ENCODE results near the gene MAZ. TPM values are rescaled to one million over a fixed set of nuclear protein-coding genes. Genes with fewer than 3 reads are reported as not detected.

MAZ gene
- total RNA-seq, 1 donor from 2014 or later = 247 TPM

DNA sequence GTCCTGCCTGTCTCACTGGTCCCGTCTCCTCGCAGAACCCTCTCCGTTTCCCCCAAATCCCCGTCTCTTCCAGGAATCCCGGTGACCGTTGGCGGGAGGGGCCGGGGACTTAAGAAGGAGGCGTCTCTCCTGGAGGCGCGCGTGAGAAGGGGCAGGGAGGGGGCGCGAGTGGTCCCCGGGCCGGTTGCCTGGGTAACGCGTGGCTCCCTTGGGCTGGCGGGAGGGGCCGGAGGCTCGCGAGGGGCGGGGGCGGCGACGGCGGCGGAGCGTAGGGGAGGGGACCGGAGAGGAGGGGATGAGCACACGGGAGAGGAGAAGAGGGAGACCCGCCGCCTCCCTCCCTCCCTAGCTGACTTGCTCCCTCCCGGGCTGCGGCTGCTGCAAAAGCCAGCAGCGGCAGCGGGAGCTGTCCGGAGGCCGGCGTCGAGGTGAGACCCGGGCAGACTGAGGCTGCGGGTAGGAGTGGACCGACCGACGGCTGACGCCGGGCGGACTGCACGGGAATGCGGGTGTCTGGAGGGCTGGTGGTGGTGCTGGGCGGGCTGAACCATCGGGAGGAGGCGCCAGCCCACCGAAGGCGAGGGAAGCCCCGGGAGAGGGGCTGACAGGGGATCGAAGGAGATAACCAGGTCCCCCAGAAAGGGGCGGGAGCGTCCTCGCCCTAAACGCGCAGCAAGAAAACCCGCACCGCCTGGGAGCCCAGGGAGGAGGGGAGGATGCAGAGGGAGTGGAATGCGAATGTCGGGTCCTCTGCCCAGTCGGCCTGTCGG is 5.8 kb downstream of the MAZ start, which contains the start of gene PRRT2:
Gene PRRT2, plus strand, starts transcription at position 298 of the 770 bp plus-strand sequence. CDS start 862 bp downstream, outside the sequence.
- Mint-ChIP-seq H3K9me3 (ENCODE audit: unreplicated experiment) (no peaks in the 10 kb centered on the region), H3K27me3 (ENCODE audit: low read depth, unreplicated experiment) (no peaks in the 10 kb centered on the region), H3K36me3 (ENCODE audit: low read depth, unreplicated experiment) (peaks cover 9% of the 10 kb centered on the region), H3K4me3 (ENCODE audit: unreplicated experiment) (peak within 1 kb of the TSS; percentile 83), H3K27ac (ENCODE audit: unreplicated experiment) (peak within 1 kb of the TSS; percentile 93), H3K4me1 (ENCODE audit: low read depth, unreplicated experiment) (peaks cover 37% of the 10 kb centered on the region)
- Histone ChIP-seq H2AFZ (ENCODE audit: low read depth, low read length) (peak within 1 kb of the TSS; percentile 54), H3K36me3 (ENCODE audit: insufficient read depth, low read length) (no peaks in the 10 kb centered on the region), H3K79me2 (ENCODE audit: insufficient read depth, low read length) (peaks cover 44% of the 10 kb centered on the region), H3K9ac (ENCODE audit: low read length) (peak within 1 kb of the TSS; percentile 84), H3K27me3 (ENCODE audit: insufficient read depth, low read length) (no peaks in the 10 kb centered on the region), H3K27ac (ENCODE audit: low read depth, low read length) (peak within 1 kb of the TSS; percentile 64), H4K20me1 (ENCODE audit: insufficient read depth, low read length) (peaks cover 34% of the 10 kb centered on the region), H3K4me1 (ENCODE audit: insufficient read depth, low read length) (peaks cover 37% of the 10 kb centered on the region), H3K4me3 (ENCODE audit: insufficient read depth, low read depth, low read length) (peak within 1 kb of the TSS; percentile 59), H3K9me3 (ENCODE audit: insufficient read depth, low read depth, low read length) (no peaks in the 10 kb centered on the region), H3K4me2 (ENCODE audit: low read length) (peak within 1 kb of the TSS; percentile 93)
- DNase-seq (ENCODE audit: low read depth) (no peak), FAIRE-seq (no peak)
- TF ChIP-seq EZH2 (IDR thresholded peaks at IDR 0.05; ENCODE audit: insufficient read depth, low read length) = no peak
- TF ChIP-seq, protein P1, sequence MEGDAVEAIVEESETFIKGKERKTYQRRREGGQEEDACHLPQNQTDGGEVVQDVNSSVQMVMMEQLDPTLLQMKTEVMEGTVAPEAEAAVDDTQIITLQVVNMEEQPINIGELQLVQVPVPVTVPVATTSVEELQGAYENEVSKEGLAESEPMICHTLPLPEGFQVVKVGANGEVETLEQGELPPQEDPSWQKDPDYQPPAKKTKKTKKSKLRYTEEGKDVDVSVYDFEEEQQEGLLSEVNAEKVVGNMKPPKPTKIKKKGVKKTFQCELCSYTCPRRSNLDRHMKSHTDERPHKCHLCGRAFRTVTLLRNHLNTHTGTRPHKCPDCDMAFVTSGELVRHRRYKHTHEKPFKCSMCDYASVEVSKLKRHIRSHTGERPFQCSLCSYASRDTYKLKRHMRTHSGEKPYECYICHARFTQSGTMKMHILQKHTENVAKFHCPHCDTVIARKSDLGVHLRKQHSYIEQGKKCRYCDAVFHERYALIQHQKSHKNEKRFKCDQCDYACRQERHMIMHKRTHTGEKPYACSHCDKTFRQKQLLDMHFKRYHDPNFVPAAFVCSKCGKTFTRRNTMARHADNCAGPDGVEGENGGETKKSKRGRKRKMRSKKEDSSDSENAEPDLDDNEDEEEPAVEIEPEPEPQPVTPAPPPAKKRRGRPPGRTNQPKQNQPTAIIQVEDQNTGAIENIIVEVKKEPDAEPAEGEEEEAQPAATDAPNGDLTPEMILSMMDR (IDR thresholded peaks at IDR 0.05; ENCODE audit: insufficient read depth, low read depth, low read length) = no peak

DNA sequence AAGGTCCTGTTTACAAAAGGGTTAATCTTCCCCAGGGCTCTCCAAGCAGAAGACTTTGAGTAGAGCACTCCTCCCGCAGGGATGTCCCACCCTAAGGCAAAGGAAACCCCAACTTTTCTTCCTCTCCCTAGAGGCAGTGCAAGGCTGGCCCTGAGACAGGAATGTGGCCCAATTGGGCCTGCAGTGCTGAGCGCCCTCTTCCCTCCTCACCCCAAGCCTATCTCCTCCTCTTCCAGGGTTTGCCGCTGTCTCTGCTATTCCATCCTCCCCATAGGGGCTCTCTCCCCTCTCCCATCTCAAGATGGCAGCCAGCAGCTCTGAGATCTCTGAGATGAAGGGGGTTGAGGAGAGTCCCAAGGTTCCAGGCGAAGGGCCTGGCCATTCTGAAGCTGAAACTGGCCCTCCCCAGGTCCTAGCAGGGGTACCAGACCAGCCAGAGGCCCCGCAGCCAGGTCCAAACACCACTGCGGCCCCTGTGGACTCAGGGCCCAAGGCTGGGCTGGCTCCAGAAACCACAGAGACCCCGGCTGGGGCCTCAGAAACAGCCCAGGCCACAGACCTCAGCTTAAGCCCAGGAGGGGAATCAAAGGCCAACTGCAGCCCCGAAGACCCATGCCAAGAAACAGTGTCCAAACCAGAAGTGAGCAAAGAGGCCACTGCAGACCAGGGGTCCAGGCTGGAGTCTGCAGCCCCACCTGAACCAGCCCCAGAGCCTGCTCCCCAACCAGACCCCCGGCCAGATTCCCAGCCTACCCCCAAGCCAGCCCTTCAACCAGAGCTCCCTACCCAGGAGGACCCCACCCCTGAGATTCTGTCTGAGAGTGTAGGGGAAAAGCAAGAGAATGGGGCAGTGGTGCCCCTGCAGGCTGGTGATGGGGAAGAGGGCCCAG is 6.7 kb downstream of the MAZ start:
- peak overlapping the region; percentile 83 for H3K4me3 Mint-ChIP-seq (ENCODE audit: unreplicated experiment)
- H2AFZ ChIP-seq (ENCODE audit: low read depth, low read length) = no peak overlapping the region
- H3K4me1 ChIP-seq (ENCODE audit: insufficient read depth, low read length) = peaks cover 37% of the 10 kb centered on the region
- peaks cover 33% of the 10 kb centered on the region for H4K20me1 ChIP-seq (ENCODE audit: insufficient read depth, low read length)
- H3K9me3 ChIP-seq (ENCODE audit: insufficient read depth, low read depth, low read length) = no peaks in the 10 kb centered on the region
- H3K4me1 Mint-ChIP-seq (ENCODE audit: low read depth, unreplicated experiment) = peaks cover 40% of the 10 kb centered on the region
- H3K9ac ChIP-seq (ENCODE audit: low read length) = peak overlapping the region; percentile 69
- H3K9me3 Mint-ChIP-seq (ENCODE audit: unreplicated experiment) = no peaks in the 10 kb centered on the region
- FAIRE-seq = no peak
- no peak for DNase-seq (ENCODE audit: low read depth)
- peaks cover 9% of the 10 kb centered on the region for H3K36me3 Mint-ChIP-seq (ENCODE audit: low read depth, unreplicated experiment)
- no peaks in the 10 kb centered on the region for H3K27me3 ChIP-seq (ENCODE audit: insufficient read depth, low read length)
- peak overlapping the region; percentile 12 for H3K27ac Mint-ChIP-seq (ENCODE audit: unreplicated experiment)
- H3K79me2 ChIP-seq (ENCODE audit: insufficient read depth, low read length) = peaks cover 44% of the 10 kb centered on the region
- peak overlapping the region; percentile 93 for H3K4me2 ChIP-seq (ENCODE audit: low read length)
- peak overlapping the region; percentile 59 for H3K4me3 ChIP-seq (ENCODE audit: insufficient read depth, low read depth, low read length)
- TF ChIP-seq, protein P1 (IDR thresholded peaks at IDR 0.05; ENCODE audit: insufficient read depth, low read depth, low read length) = no peak
- TF ChIP-seq EZH2 (IDR thresholded peaks at IDR 0.05; ENCODE audit: insufficient read depth, low read length) = no peak
- H3K27me3 Mint-ChIP-seq (ENCODE audit: low read depth, unreplicated experiment) = no peaks in the 10 kb centered on the region
- peaks cover 1% of the 10 kb centered on the region for H3K36me3 ChIP-seq (ENCODE audit: insufficient read depth, low read length)
- no peak overlapping the region for H3K27ac ChIP-seq (ENCODE audit: low read depth, low read length)

Measured in astrocyte (in vitro differentiated cells and primary cell).